HEK293 (cell line): ENCODE data around the gene RPL9.
A peak's percentile ranks its signal among the peaks of the same experiment; 100 is the strongest.

Source experiments
- CTCF ChIA-PET: fragments of 350-600 bp; formaldehyde crosslinking; extraction: SDS; loops from one replicate; lab custom pipeline; 2021; ENCODE audit warnings: antibody characterized with exemption; lab: Yijun Ruan, JAX
- POLR2A ChIA-PET: fragments of 300-600 bp; formaldehyde crosslinking; extraction: SDS; loops from one replicate; lab custom pipeline; 2020; ENCODE audit warnings: antibody characterized with exemption, inconsistent platforms; lab: Yijun Ruan, JAX
- H3K27ac ChIP-seq: fragments of 200-500 bp; sonication (Bioruptor generic); 2 replicates; pipeline ENCODE4 v1.5.1; 2014; ENCODE audit warnings: low read depth, low read length, control low read depth, inconsistent platforms; ENCODE audit errors: extremely low read depth
- H3K36me3 ChIP-seq, 2 experiments: fragments of 200-500 bp in 1 of 2; sonication (Bioruptor generic) in 1 of 2; 1 replicate in 1 of 2; 2 replicates in 1 of 2; pipeline ENCODE4 v1.5.1; 2014 to 2017; ENCODE audit warnings: inconsistent platforms in 2 of 2, low read length in 2 of 2; ENCODE audit not compliant: control insufficient read depth in 2 of 2, insufficient read depth in 1 of 2
- H3K4me1 ChIP-seq: fragments of 200-500 bp; sonication (Bioruptor generic); 2 replicates; pipeline ENCODE4 v1.5.1; 2014; ENCODE audit warnings: mild to moderate bottlenecking, low read length, inconsistent platforms; ENCODE audit not compliant: control insufficient read depth, insufficient read depth
- H3K4me3 ChIP-seq: 2 replicates; pipeline ENCODE4 v1.5.1; 2011; ENCODE audit warnings: low read depth, mild to moderate bottlenecking, control low read depth, low read length, moderate library complexity
- H3K9me3 ChIP-seq: fragments of 200-500 bp; sonication (Bioruptor generic); 2 replicates; pipeline ENCODE4 v1.5.1; 2014; ENCODE audit warnings: low read depth, low read length, inconsistent platforms; ENCODE audit not compliant: control insufficient read depth, insufficient read depth
- GLIS1 ChIP-seq: fragments of 450-650 bp; formaldehyde crosslinking; IDR thresholded peaks from 2 replicates; pipeline ENCODE4 v1.5.1; 2016; ENCODE audit warnings: missing biosample characterization, missing genetic modification characterization
- HOXA7 ChIP-seq: sonication (generic); formaldehyde crosslinking; IDR thresholded peaks from 2 replicates; pipeline ENCODE4 v1.8.1; 2022; ENCODE audit warnings: missing genetic modification reagents, borderline replicate concordance
- KLF10 ChIP-seq: fragments of 450-650 bp; IDR thresholded peaks from 2 replicates; pipeline ENCODE4 v1.5.1; 2018; ENCODE audit warnings: missing biosample characterization, mild to moderate bottlenecking, missing genetic modification characterization
- PRDM1 ChIP-seq: fragments of 450-650 bp; formaldehyde crosslinking; IDR thresholded peaks from 2 replicates; pipeline ENCODE4; 2016; ENCODE audit warnings: missing biosample characterization, missing genetic modification characterization
- SP2 ChIP-seq: fragments of 450-650 bp; formaldehyde crosslinking; IDR thresholded peaks from 2 replicates; pipeline ENCODE4 v1.5.1; 2016; ENCODE audit warnings: missing biosample characterization, missing genetic modification characterization
- YY2 ChIP-seq: fragments of 450-650 bp; formaldehyde crosslinking; IDR thresholded peaks from 2 replicates; pipeline ENCODE4 v1.5.1; 2016; ENCODE audit warnings: missing biosample characterization, missing genetic modification characterization
- ZBTB17 ChIP-seq: fragments of 450-650 bp; formaldehyde crosslinking; IDR thresholded peaks from 2 replicates; pipeline ENCODE4 v1.5.1; 2016; ENCODE audit warnings: missing biosample characterization, missing genetic modification characterization
- ZBTB21 ChIP-seq: fragments of 450-650 bp; formaldehyde crosslinking; IDR thresholded peaks from 2 replicates; pipeline ENCODE4 v1.5.1; 2017; ENCODE audit warnings: missing biosample characterization, missing genetic modification characterization
- ZNF2 ChIP-seq: fragments of 450-650 bp; formaldehyde crosslinking; IDR thresholded peaks from 2 replicates; pipeline ENCODE4 v1.5.1; 2016; ENCODE audit warnings: missing biosample characterization, missing genetic modification characterization
- ZNF211 ChIP-seq: fragments of 450-650 bp; formaldehyde crosslinking; IDR thresholded peaks from 2 replicates; pipeline ENCODE4 v1.5.1; 2016; ENCODE audit warnings: low read depth, missing biosample characterization, missing genetic modification characterization
- ZNF214 ChIP-seq: fragments of 450-650 bp; formaldehyde crosslinking; IDR thresholded peaks from 2 replicates; pipeline ENCODE4 v1.5.1; 2017; ENCODE audit warnings: missing biosample characterization, mild to moderate bottlenecking, missing genetic modification characterization, borderline replicate concordance
- ZNF223 ChIP-seq: fragments of 450-650 bp; formaldehyde crosslinking; IDR thresholded peaks from 2 replicates; pipeline ENCODE4 v1.5.1; 2016; ENCODE audit warnings: missing biosample characterization, missing genetic modification characterization
- ZNF292 ChIP-seq: fragments of 450-650 bp; formaldehyde crosslinking; IDR thresholded peaks from 2 replicates; pipeline ENCODE4 v1.5.1; 2016; ENCODE audit warnings: low read depth, missing biosample characterization, missing genetic modification characterization, borderline replicate concordance
- ZNF335 ChIP-seq: fragments of 450-650 bp; formaldehyde crosslinking; conservative IDR thresholded peaks from 2 replicates; pipeline ENCODE4 v1.5.1; 2016; ENCODE audit warnings: missing biosample characterization, missing genetic modification characterization
- ZNF549 ChIP-seq: fragments of 450-650 bp; IDR thresholded peaks from 2 replicates; pipeline ENCODE4 v1.5.1; 2018; ENCODE audit warnings: missing biosample characterization, missing genetic modification characterization, mild to moderate bottlenecking, inconsistent platforms, moderate library complexity
- ZNF585B ChIP-seq: fragments of 450-650 bp; formaldehyde crosslinking; IDR thresholded peaks from 2 replicates; pipeline ENCODE4 v1.5.1; 2016; ENCODE audit warnings: missing biosample characterization, missing genetic modification characterization
- ZNF785 ChIP-seq: fragments of 450-650 bp; formaldehyde crosslinking; IDR thresholded peaks from 2 replicates; pipeline ENCODE4 v1.5.1; 2016; ENCODE audit warnings: missing biosample characterization, missing genetic modification characterization
- ZNF791 ChIP-seq: fragments of 450-650 bp; formaldehyde crosslinking; IDR thresholded peaks from 2 replicates; pipeline ENCODE4 v1.5.1; 2016; ENCODE audit warnings: missing biosample characterization, missing genetic modification characterization
- ZXDB ChIP-seq: fragments of 450-650 bp; formaldehyde crosslinking; IDR thresholded peaks from 2 replicates; pipeline ENCODE4 v1.5.1; 2016; ENCODE audit warnings: missing biosample characterization, missing genetic modification characterization
- TF ChIP-seq, protein P1 (sequence below): fragments of 450-650 bp; formaldehyde crosslinking; IDR thresholded peaks from 2 replicates; pipeline ENCODE4 v1.5.1; 2016; ENCODE audit warnings: missing biosample characterization, missing genetic modification characterization
- TF ChIP-seq, protein P2 (sequence below): fragments of 450-650 bp; formaldehyde crosslinking; IDR thresholded peaks from 2 replicates; pipeline ENCODE4 v1.5.1; 2016; ENCODE audit warnings: missing biosample characterization, missing genetic modification characterization
- TF ChIP-seq, protein P3 (sequence below): fragments of 450-650 bp; formaldehyde crosslinking; IDR thresholded peaks from 2 replicates; pipeline ENCODE4 v1.5.1; 2016; ENCODE audit warnings: missing biosample characterization, missing genetic modification characterization

Gene RPL9

DNA sequence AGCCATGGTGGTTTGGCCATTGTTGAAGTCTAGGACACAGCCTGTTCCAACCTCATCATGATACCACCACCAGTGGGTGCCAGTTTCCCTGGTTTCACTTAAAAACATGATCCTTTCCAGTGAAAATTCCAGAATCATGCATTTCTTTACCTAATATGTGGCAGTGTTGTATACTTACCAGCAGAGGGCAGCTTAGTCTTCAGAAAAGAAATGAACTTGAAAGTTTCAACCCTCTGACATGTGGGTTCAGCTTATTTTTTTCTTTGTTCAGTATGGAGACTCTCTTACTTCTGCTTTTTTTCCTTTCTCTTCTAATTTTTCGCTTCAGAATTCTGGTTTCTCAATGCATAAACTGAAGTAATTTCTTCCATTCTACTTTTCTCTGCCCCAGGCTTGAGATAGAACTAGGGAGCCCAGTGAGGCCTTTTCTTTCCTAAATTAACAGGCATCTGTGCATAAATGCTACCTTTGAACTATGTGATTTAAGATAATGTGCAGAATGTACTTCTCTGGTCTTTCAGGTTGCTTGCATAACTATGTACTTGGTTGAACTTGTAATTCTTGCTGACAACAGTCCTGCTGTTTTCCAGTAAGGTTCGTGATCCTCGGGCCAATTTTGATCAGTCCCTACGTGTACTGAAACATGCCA, 10.8 kb upstream of the RPL9 start (continued):
- TF ChIP-seq, protein P1, sequence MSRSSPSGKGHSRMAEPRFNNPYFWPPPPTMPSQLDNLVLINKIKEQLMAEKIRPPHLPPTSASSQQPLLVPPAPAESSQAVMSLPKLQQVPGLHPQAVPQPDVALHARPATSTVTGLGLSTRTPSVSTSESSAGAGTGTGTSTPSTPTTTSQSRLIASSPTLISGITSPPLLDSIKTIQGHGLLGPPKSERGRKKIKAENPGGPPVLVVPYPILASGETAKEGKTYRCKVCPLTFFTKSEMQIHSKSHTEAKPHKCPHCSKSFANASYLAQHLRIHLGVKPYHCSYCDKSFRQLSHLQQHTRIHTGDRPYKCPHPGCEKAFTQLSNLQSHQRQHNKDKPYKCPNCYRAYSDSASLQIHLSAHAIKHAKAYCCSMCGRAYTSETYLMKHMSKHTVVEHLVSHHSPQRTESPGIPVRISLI (tag by site-specific recombination): 0 out of 2 replicates have a peak, but pooled peaks have one; percentile 21
- TF ChIP-seq ZNF2 (tag by site-specific recombination): 0 out of 2 replicates have a peak, but pooled peaks have one; percentile 64
- TF ChIP-seq KLF10: no peak
- TF ChIP-seq, protein P2, sequence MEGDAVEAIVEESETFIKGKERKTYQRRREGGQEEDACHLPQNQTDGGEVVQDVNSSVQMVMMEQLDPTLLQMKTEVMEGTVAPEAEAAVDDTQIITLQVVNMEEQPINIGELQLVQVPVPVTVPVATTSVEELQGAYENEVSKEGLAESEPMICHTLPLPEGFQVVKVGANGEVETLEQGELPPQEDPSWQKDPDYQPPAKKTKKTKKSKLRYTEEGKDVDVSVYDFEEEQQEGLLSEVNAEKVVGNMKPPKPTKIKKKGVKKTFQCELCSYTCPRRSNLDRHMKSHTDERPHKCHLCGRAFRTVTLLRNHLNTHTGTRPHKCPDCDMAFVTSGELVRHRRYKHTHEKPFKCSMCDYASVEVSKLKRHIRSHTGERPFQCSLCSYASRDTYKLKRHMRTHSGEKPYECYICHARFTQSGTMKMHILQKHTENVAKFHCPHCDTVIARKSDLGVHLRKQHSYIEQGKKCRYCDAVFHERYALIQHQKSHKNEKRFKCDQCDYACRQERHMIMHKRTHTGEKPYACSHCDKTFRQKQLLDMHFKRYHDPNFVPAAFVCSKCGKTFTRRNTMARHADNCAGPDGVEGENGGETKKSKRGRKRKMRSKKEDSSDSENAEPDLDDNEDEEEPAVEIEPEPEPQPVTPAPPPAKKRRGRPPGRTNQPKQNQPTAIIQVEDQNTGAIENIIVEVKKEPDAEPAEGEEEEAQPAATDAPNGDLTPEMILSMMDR (tag by site-specific recombination): peak; percentile 69
- peak; percentile 92 for TF ChIP-seq PRDM1 (tag by site-specific recombination)

DNA sequence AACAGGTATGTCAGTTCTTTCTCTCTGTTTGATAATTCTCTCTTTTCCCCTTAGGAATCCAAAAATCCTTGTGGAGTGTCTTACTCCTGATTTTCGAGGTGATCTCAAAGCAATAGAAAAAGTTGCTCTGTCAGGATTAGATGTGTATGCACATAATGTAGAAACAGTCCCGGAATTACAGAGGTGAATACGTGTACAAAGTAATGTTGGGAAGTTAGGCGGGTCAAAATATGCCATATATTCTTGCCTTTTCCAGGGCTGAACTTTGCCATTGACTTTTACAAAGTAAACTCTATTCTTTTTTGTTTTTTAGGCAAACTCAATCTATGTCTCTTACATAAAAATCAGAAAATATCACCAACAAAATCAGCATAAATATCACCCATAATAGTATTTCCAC, 8.7 kb upstream of the RPL9 start:
- CTCF ChIA-PET: no interaction called here

DNA sequence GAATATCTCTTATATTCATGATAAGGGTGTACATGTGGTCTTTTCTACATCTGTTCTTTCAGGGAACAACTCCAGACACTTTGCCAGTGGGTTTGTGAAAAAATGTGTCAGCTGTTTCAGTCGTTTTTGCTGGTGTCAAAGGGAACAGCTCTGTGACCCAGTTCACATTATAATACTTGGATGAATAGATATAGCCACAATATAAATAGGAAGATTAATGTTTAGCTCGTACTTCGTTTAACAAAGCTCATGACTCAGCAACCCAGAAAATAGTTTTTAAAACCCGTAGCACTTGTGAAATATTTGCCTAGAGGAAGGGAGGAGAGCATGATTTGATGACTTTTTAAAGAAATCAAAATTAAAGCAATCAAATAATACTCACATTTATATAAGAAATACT, 8.0 kb upstream of the RPL9 start:
- ChIA-PET CTCF (interaction anchor here (0.5 to 0.7 kb wide), 3 partner anchors 195 to 1253 kb away, joined by 3 to 9 read pairs (median 3); no protein-coding TSS in a partner anchor), POLR2A (no interaction called here)
- no peaks in the 10 kb centered on the region for H3K4me1 ChIP-seq
- peaks cover 0 to 55% of the 10 kb centered on the region in 2 experiments; a peak in 2 of 3 replicates for H3K36me3 ChIP-seq
- no peak for TF ChIP-seq ZNF791
- TF ChIP-seq HOXA7 (CRISPR knock-in tag): no peak
- no peak for TF ChIP-seq ZNF549 (tag by site-specific recombination)
- TF ChIP-seq ZNF292 (tag by site-specific recombination): no peak
- no peak for TF ChIP-seq SP2
- no peak overlapping the region for H3K4me3 ChIP-seq
- no peaks in the 10 kb centered on the region for H3K9me3 ChIP-seq
- no peak overlapping the region for H3K27ac ChIP-seq

More for the DNA sequence above, 8.7 kb upstream of the RPL9 start:
- no peak for TF ChIP-seq ZXDB (tag by site-specific recombination)
- H3K36me3 ChIP-seq: peaks cover 0 to 62% of the 10 kb centered on the region in 2 experiments; a peak in 2 of 3 replicates
- no peak overlapping the region for H3K27ac ChIP-seq
- POLR2A ChIA-PET: no interaction called here
- H3K9me3 ChIP-seq: no peaks in the 10 kb centered on the region
- H3K4me1 ChIP-seq: no peaks in the 10 kb centered on the region
- no peak overlapping the region for H3K4me3 ChIP-seq

DNA sequence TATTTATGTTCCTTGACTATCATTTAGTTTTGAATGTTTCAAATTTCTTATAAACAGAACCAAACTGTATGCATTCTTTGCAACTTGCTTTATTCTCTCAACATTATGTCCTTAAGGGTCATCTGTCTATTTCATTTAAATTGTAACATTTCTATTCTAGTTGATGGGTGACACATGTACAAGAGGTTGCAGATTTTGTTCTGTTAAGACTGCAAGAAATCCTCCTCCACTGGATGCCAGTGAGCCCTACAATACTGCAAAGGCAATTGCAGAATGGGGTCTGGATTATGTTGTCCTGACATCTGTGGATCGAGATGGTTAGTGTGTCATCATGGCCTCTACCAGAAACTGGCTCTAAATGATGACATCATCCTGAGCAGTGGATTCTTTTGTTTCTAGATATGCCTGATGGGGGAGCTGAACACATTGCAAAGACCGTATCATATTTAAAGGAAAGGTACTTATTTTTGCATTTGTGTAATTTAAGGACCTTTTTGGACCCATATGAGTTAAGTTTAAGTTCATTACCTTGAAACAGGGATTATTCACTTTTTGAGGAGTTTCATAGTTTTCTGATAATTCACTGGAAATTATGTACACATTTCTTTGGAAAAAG, 6.3 kb upstream of the RPL9 start:
- no peak overlapping the region for H3K4me3 ChIP-seq
- H3K36me3 ChIP-seq: peaks cover 0 to 51% of the 10 kb centered on the region in 2 experiments; a peak in 2 of 3 replicates
- no peaks in the 10 kb centered on the region for H3K9me3 ChIP-seq
- H3K4me1 ChIP-seq: no peaks in the 10 kb centered on the region
- H3K27ac ChIP-seq: no peak overlapping the region
- ChIA-PET POLR2A (interaction anchor here (1.3 kb wide), 1 partner anchor 174 kb away, joined by 3 read pairs; the partner anchor contains the start of gene SMIM14), CTCF (interaction anchor here (0.6 to 0.8 kb wide), 2 partner anchors 277 to 608 kb away, joined by 3 read pairs; no protein-coding TSS in a partner anchor)
- TF ChIP-seq ZBTB21 (peak; percentile 85), ZNF214 (tag by site-specific recombination) (no peak), GLIS1 (tag by site-specific recombination) (no peak), ZNF585B (tag by site-specific recombination) (no peak), ZNF785 (tag by site-specific recombination) (no peak), YY2 (peak; percentile 42; the same call in 1 of the 2 replicates), ZNF211 (tag by site-specific recombination) (no peak), ZBTB17 (tag by site-specific recombination) (peak; percentile 82), ZNF223 (no peak), ZNF335 (tag by site-specific recombination) (peak; percentile 81)
- TF ChIP-seq, protein P3, sequence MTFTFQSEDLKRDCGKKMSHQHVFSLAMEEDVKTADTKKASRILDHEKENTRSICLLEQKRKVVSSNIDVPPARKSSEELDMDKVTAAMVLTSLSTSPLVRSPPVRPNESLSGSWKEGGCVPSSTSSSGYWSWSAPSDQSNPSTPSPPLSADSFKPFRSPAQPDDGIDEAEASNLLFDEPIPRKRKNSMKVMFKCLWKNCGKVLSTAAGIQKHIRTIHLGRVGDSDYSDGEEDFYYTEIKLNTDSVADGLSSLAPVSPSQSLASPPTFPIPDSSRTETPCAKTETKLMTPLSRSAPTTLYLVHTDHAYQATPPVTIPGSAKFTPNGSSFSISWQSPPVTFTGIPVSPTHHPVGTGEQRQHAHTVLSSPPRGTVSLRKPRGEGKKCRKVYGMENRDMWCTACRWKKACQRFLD (tag by site-specific recombination): no peak
